Measurements from ENCODE around the gene PDP2. TPM values are rescaled to one million over a fixed set of nuclear protein-coding genes. Genes with fewer than 3 reads are reported as not detected.

Gene PDP2
- polyA plus RNA-seq, 1 donor from 2014 or later: 4.2 TPM

GRCh38 chr16:66931665-66932064 is 51.4 kb downstream of the PDP2 start (continued):
- no peak for TF ChIP-seq CTCF (IDR thresholded peaks at IDR 0.05; ENCODE audit: poor library complexity, severe bottlenecking)

- no peaks in the 10 kb centered on the region for H3K9me3 ChIP-seq (ENCODE audit: low read length)
- no peaks in the 10 kb centered on the region for H3K27me3 ChIP-seq (ENCODE audit: insufficient read depth, low read depth, low read length)
- peaks cover 10% of the 10 kb centered on the region for H3K79me2 ChIP-seq (replicated peaks; ENCODE audit: insufficient read depth, low read length)
- H3K4me2 ChIP-seq (ENCODE audit: low read length): no peak overlapping the region
- H3K9ac ChIP-seq (ENCODE audit: low read length): no peak overlapping the region
- no peaks in the 10 kb centered on the region for H3K36me3 ChIP-seq (ENCODE audit: insufficient read depth, low read length)
- H3K27ac ChIP-seq (ENCODE audit: low read length): no peak overlapping the region
- no peaks in the 10 kb centered on the region for H3K9me2 ChIP-seq (ENCODE audit: insufficient read depth, low read length)
- TF ChIP-seq EP300 (conservative IDR thresholded peaks at IDR 0.05; ENCODE audit: poor library complexity, severe bottlenecking) (no peak), POLR2AphosphoS5 (IDR thresholded peaks at IDR 0.05) (no peak), EZH2 (IDR thresholded peaks at IDR 0.05; ENCODE audit: borderline replicate concordance, insufficient read depth, low read length, poor library complexity, severe bottlenecking) (no peak), RAD21 (conservative IDR thresholded peaks at IDR 0.05) (no peak), TAF1 (IDR thresholded peaks at IDR 0.05; ENCODE audit: low read depth) (no peak), REST (IDR thresholded peaks at IDR 0.05; ENCODE audit: borderline replicate concordance) (no peak), SMC3 (conservative IDR thresholded peaks at IDR 0.05; ENCODE audit: poor library complexity) (no peak), CTCF (IDR thresholded peaks at IDR 0.05; ENCODE audit: poor library complexity, severe bottlenecking) (no peak), MXI1 (conservative IDR thresholded peaks at IDR 0.05; ENCODE audit: poor library complexity, severe bottlenecking) (no peak)
- H3K4me3 ChIP-seq (ENCODE audit: low read length): peak overlapping the region; percentile 99
- no peaks in the 10 kb centered on the region for H4K20me1 ChIP-seq (ENCODE audit: insufficient read depth)
- no peaks in the 10 kb centered on the region for H3F3A ChIP-seq (ENCODE audit: insufficient read depth, low read length, poor library complexity, severe bottlenecking)
- H2AFZ ChIP-seq (ENCODE audit: low read depth, low read length): no peak overlapping the region
These were observed 51.8 kb downstream of the PDP2 start for GRCh38 chr16:66932076-66932475.

- Histone ChIP-seq H3K79me2 (replicated peaks; ENCODE audit: insufficient read depth, low read length) (peaks cover 10% of the 10 kb centered on the region), H3F3A (ENCODE audit: insufficient read depth, low read length, poor library complexity, severe bottlenecking) (no peaks in the 10 kb centered on the region), H3K4me3 (ENCODE audit: low read length) (peak overlapping the region; percentile 99), H3K27me3 (ENCODE audit: insufficient read depth, low read depth, low read length) (no peaks in the 10 kb centered on the region), H3K4me2 (ENCODE audit: low read length) (peak overlapping the region; percentile 99), H3K36me3 (ENCODE audit: insufficient read depth, low read length) (no peaks in the 10 kb centered on the region), H2AFZ (ENCODE audit: low read depth, low read length) (peak overlapping the region; percentile 92), H3K9ac (ENCODE audit: low read length) (peak overlapping the region; percentile 97), H3K9me3 (ENCODE audit: low read length) (no peaks in the 10 kb centered on the region), H3K27ac (ENCODE audit: low read length) (peak overlapping the region; percentile 86), H3K9me2 (ENCODE audit: insufficient read depth, low read length) (no peaks in the 10 kb centered on the region), H4K20me1 (ENCODE audit: insufficient read depth) (peaks cover 5% of the 10 kb centered on the region)
- TF ChIP-seq MXI1 (conservative IDR thresholded peaks at IDR 0.05; ENCODE audit: poor library complexity, severe bottlenecking) (no peak), SMC3 (conservative IDR thresholded peaks at IDR 0.05; ENCODE audit: poor library complexity) (no peak), POLR2AphosphoS5 (IDR thresholded peaks at IDR 0.05) (no peak), EZH2 (IDR thresholded peaks at IDR 0.05; ENCODE audit: borderline replicate concordance, insufficient read depth, low read length, poor library complexity, severe bottlenecking) (no peak), RAD21 (conservative IDR thresholded peaks at IDR 0.05) (no peak), EP300 (conservative IDR thresholded peaks at IDR 0.05; ENCODE audit: poor library complexity, severe bottlenecking) (no peak), REST (IDR thresholded peaks at IDR 0.05; ENCODE audit: borderline replicate concordance) (no peak), CTCF (IDR thresholded peaks at IDR 0.05; ENCODE audit: poor library complexity, severe bottlenecking) (no peak), TAF1 (IDR thresholded peaks at IDR 0.05; ENCODE audit: low read depth) (no peak)
These were observed 53.4 kb downstream of the PDP2 start for GRCh38 chr16:66933776-66934137.
